ENCODE results near the gene CNTNAP4. TPM values are rescaled to one million over a fixed set of nuclear protein-coding genes. Genes with fewer than 3 reads are reported as not detected.

CNTNAP4 gene
- polyA plus RNA-seq, 1 of the 3 experiments (the other 2 are of a cell fraction): not detected

- no peaks in the 10 kb centered on the region for H3K36me3 ChIP-seq (replicated peaks in 1 of 2; ENCODE audit: control insufficient read depth in 1 of 2, insufficient read depth in 2 of 2, low read length in 1 of 2)
- H3K4me1 ChIP-seq (ENCODE audit: control insufficient read depth in 1 of 2, insufficient read depth in 2 of 2, low read depth in 1 of 2, low read length in 1 of 2): peaks cover 0 to 2% of the 10 kb centered on the region in 2 experiments; a peak in 1 of 4 replicates
- no peak for DNase-seq
- no peaks in the 10 kb centered on the region for H3K79me2 ChIP-seq (ENCODE audit: insufficient read depth)
- H3K27me3 ChIP-seq (ENCODE audit: insufficient read depth): no peaks in the 10 kb centered on the region
- no peak overlapping the region for H3K27ac ChIP-seq (ENCODE audit: low read depth in 2 of 2, low read length in 1 of 2)
- ChIA-PET POLR2A (no interaction called here), CTCF (no interaction called here)
- H3K4me2 ChIP-seq: no peak overlapping the region
- no peaks in the 10 kb centered on the region for H4K20me1 ChIP-seq (ENCODE audit: insufficient read depth)
- H3K9ac ChIP-seq: no peak overlapping the region
- H3F3A ChIP-seq (replicated peaks; ENCODE audit: insufficient read depth): no peaks in the 10 kb centered on the region
- H3K4me3 ChIP-seq (ENCODE audit: low read depth in 2 of 2, low read length in 1 of 2): no peak overlapping the region
- 13% methylated on average over 1 of the region's 1 CpG for WGBS (ENCODE audit: low lambda C conversion rate)
- H3K9me3 ChIP-seq: no peaks in the 10 kb centered on the region
- H2AFZ ChIP-seq (ENCODE audit: low read depth): no peak overlapping the region
- TF ChIP-seq FOXJ3 (CRISPR knock-in tag; IDR thresholded peaks at IDR 0.05) (no peak), MAX (IDR thresholded peaks at IDR 0.05; ENCODE audit: low read depth) (no peak), CTCF (IDR thresholded peaks at IDR 0.05) (no peak), RFX5 (IDR thresholded peaks at IDR 0.05; ENCODE audit: low read length) (no peak), EP300 (IDR thresholded peaks at IDR 0.05; ENCODE audit: borderline replicate concordance in 1 of 2, low read depth in 1 of 2, low read length in 1 of 2) (no peak), FOSL2 (IDR thresholded peaks at IDR 0.05; ENCODE audit: borderline replicate concordance, low read depth) (no peak), FOXM1 (IDR thresholded peaks at IDR 0.05; ENCODE audit: low read depth) (no peak), TCF12 (IDR thresholded peaks at IDR 0.05) (no peak), EZH2phosphoT487 (IDR thresholded peaks at IDR 0.05; ENCODE audit: borderline replicate concordance, low read depth) (no peak), SIN3A (IDR thresholded peaks at IDR 0.05; ENCODE audit: borderline replicate concordance, low read depth, low read length) (no peak), TEAD4 (IDR thresholded peaks at IDR 0.05; ENCODE audit: borderline replicate concordance, insufficient read depth) (no peak), GATA2 (CRISPR knock-in tag; IDR thresholded peaks at IDR 0.05) (no peak)
- TF ChIP-seq, protein P1, sequence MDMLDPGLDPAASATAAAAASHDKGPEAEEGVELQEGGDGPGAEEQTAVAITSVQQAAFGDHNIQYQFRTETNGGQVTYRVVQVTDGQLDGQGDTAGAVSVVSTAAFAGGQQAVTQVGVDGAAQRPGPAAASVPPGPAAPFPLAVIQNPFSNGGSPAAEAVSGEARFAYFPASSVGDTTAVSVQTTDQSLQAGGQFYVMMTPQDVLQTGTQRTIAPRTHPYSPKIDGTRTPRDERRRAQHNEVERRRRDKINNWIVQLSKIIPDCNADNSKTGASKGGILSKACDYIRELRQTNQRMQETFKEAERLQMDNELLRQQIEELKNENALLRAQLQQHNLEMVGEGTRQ (IDR thresholded peaks at IDR 0.05; ENCODE audit: borderline replicate concordance, low read depth, low read length): no peak
- no peaks in the 10 kb centered on the region for H3K9me2 ChIP-seq
Measured at GRCh38 chr16:76390476-76390875, 113.3 kb downstream of the CNTNAP4 start.

GRCh38 chr16:76396977-76397376 lies 119.8 kb downstream of the CNTNAP4 start:
- no peak for DNase-seq
- H3K9me3 ChIP-seq: no peaks in the 10 kb centered on the region
- no peak overlapping the region for H3K27ac ChIP-seq (ENCODE audit: low read depth in 2 of 2, low read length in 1 of 2)
- 16% methylated on average over 4 of the region's 4 CpGs for WGBS (ENCODE audit: low lambda C conversion rate)
- H3K79me2 ChIP-seq (ENCODE audit: insufficient read depth): no peaks in the 10 kb centered on the region
- no peak overlapping the region for H3K4me2 ChIP-seq
- no peak overlapping the region for H3K4me3 ChIP-seq (ENCODE audit: low read depth in 2 of 2, low read length in 1 of 2)
- ChIA-PET CTCF (interaction anchor here (1.2 kb wide), 1 partner anchor 21 kb away, joined by 3 read pairs; no protein-coding TSS in a partner anchor), POLR2A (no interaction called here)
- no peak overlapping the region for H2AFZ ChIP-seq (ENCODE audit: low read depth)
- H3K9me2 ChIP-seq: no peaks in the 10 kb centered on the region
- H3K27me3 ChIP-seq (ENCODE audit: insufficient read depth): no peaks in the 10 kb centered on the region
- H4K20me1 ChIP-seq (ENCODE audit: insufficient read depth): no peaks in the 10 kb centered on the region
- TF ChIP-seq CHD2 (IDR thresholded peaks at IDR 0.05; ENCODE audit: low read length, partially characterized antibody) (no peak), ELF1 (IDR thresholded peaks at IDR 0.05) (no peak), REST (IDR thresholded peaks at IDR 0.05; ENCODE audit: low read depth, low read length) (no peak), NRF1 (IDR thresholded peaks at IDR 0.05; ENCODE audit: low read depth, low read length) (no peak), SMC3 (IDR thresholded peaks at IDR 0.05; ENCODE audit: low read depth, low read length) (no peak)
- no peak overlapping the region for H3K9ac ChIP-seq
- no peaks in the 10 kb centered on the region for H3F3A ChIP-seq (replicated peaks; ENCODE audit: insufficient read depth)
- H3K36me3 ChIP-seq (replicated peaks in 1 of 2; ENCODE audit: control insufficient read depth in 1 of 2, insufficient read depth in 2 of 2, low read length in 1 of 2): no peaks in the 10 kb centered on the region
- H3K4me1 ChIP-seq (ENCODE audit: control insufficient read depth in 1 of 2, insufficient read depth in 2 of 2, low read depth in 1 of 2, low read length in 1 of 2): no peaks in the 10 kb centered on the region

All from SK-N-SH (cell line).